Astrocyte (in vitro differentiated cells and primary cell): ENCODE results near the gene CDH5. TPM values are rescaled to one million over a fixed set of nuclear protein-coding genes. Genes with fewer than 3 reads are reported as not detected.

Experiments
- DNase-seq: peaks from one replicate; pipeline ENCODE4 v3.0.0-alpha.2; 2010; ENCODE audit warnings: low read depth
- FAIRE-seq: peaks from 2 replicates; lab custom pipeline; 2011; peaks lifted over from hg19 to GRCh38; lab: Jason Lieb, UNC
- H2AFZ ChIP-seq: 2 replicates; pipeline ENCODE4 v1.6.0; 2012; ENCODE audit warnings: low read depth, low read length, inconsistent platforms
- H3K27ac ChIP-seq: 2 replicates; pipeline ENCODE4 v1.5.1; 2011; ENCODE audit warnings: low read depth, low read length, inconsistent platforms
- H3K27me3 ChIP-seq: 2 replicates; pipeline ENCODE4 v1.6.0; 2011; ENCODE audit warnings: low read length, inconsistent platforms; ENCODE audit not compliant: insufficient read depth
- H3K36me3 ChIP-seq: 2 replicates; pipeline ENCODE4 v1.5.1; 2011; ENCODE audit warnings: low read length, inconsistent platforms; ENCODE audit not compliant: insufficient read depth
- H3K4me1 ChIP-seq: 2 replicates; pipeline ENCODE4 v1.5.1; 2011; ENCODE audit warnings: low read length, inconsistent platforms; ENCODE audit not compliant: insufficient read depth
- H3K4me2 ChIP-seq: 2 replicates; pipeline ENCODE4 v1.6.0; 2012; ENCODE audit warnings: low read length, inconsistent platforms
- H3K4me3 ChIP-seq: 2 replicates; pipeline ENCODE4 v1.5.1; 2011; ENCODE audit warnings: low read depth, mild to moderate bottlenecking, low read length, inconsistent platforms; ENCODE audit not compliant: insufficient read depth
- H3K79me2 ChIP-seq: 2 replicates; pipeline ENCODE4 v1.6.0; 2012; ENCODE audit warnings: mild to moderate bottlenecking, low read length, inconsistent platforms; ENCODE audit not compliant: insufficient read depth
- H3K9ac ChIP-seq: 2 replicates; pipeline ENCODE4 v1.6.0; 2012; ENCODE audit warnings: mild to moderate bottlenecking, low read length, inconsistent platforms
- H3K9me3 ChIP-seq: 2 replicates; pipeline ENCODE4 v1.5.1; 2012; ENCODE audit warnings: low read depth, mild to moderate bottlenecking, low read length, inconsistent platforms; ENCODE audit not compliant: insufficient read depth
- H4K20me1 ChIP-seq: 2 replicates; pipeline ENCODE4 v1.6.0; 2012; ENCODE audit warnings: low read length, inconsistent platforms; ENCODE audit not compliant: insufficient read depth
- H3K27ac Mint-ChIP-seq: one replicate; pipeline ENCODE4 v1.8.0; 2021; ENCODE audit warnings: mild to moderate bottlenecking, mixed read lengths; ENCODE audit not compliant: unreplicated experiment
- H3K27me3 Mint-ChIP-seq: one replicate; pipeline ENCODE4 v1.8.0; 2021; ENCODE audit warnings: low read depth, mixed read lengths; ENCODE audit not compliant: unreplicated experiment
- H3K36me3 Mint-ChIP-seq: one replicate; pipeline ENCODE4 v1.8.0; 2021; ENCODE audit warnings: low read depth, mixed read lengths; ENCODE audit not compliant: unreplicated experiment
- H3K4me1 Mint-ChIP-seq: one replicate; pipeline ENCODE4 v1.8.0; 2021; ENCODE audit warnings: low read depth, mixed read lengths; ENCODE audit not compliant: unreplicated experiment
- H3K4me3 Mint-ChIP-seq: one replicate; pipeline ENCODE4 v1.8.0; 2021; ENCODE audit warnings: mild to moderate bottlenecking, moderate library complexity, mixed read lengths; ENCODE audit not compliant: unreplicated experiment
- H3K9me3 Mint-ChIP-seq: one replicate; pipeline ENCODE4 v1.8.0; 2021; ENCODE audit warnings: mild to moderate bottlenecking, mixed read lengths; ENCODE audit not compliant: unreplicated experiment
- CTCF ChIP-seq: IDR thresholded peaks from 2 replicates; pipeline ENCODE4 v1.5.1; 2011; ENCODE audit warnings: low read depth, mild to moderate bottlenecking, inconsistent platforms, low read length, moderate library complexity; ENCODE audit not compliant: insufficient read depth
- EZH2 ChIP-seq: IDR thresholded peaks from 2 replicates; pipeline ENCODE4 v1.6.1; 2012; ENCODE audit warnings: mild to moderate bottlenecking, low read length, inconsistent platforms; ENCODE audit not compliant: insufficient read depth
- total RNA-seq: library from RNA; stranded (reverse); gene quantifications from 2 replicates; pipeline ENCODE4 v1.2.1, GENCODE V29; 2021

Gene CDH5
- total RNA-seq, 1 donor from 2014 or later: 0.30 TPM

- Histone ChIP-seq H3K79me2 (no peaks in the 10 kb centered on the region), H3K27ac (no peak overlapping the region), H3K9me3 (no peaks in the 10 kb centered on the region), H3K4me2 (no peak overlapping the region), H3K4me3 (no peak overlapping the region), H3K27me3 (no peaks in the 10 kb centered on the region), H2AFZ (no peak overlapping the region), H4K20me1 (no peaks in the 10 kb centered on the region), H3K36me3 (no peaks in the 10 kb centered on the region), H3K9ac (no peak overlapping the region), H3K4me1 (peaks cover 34% of the 10 kb centered on the region)
- FAIRE-seq (no peak), DNase-seq (no peak)
- H3K4me1 Mint-ChIP-seq: peaks cover 11% of the 10 kb centered on the region
- peaks cover 2% of the 10 kb centered on the region for H3K36me3 Mint-ChIP-seq
- H3K27ac Mint-ChIP-seq: no peak overlapping the region
- H3K27me3 Mint-ChIP-seq: peaks cover 20% of the 10 kb centered on the region
- no peaks in the 10 kb centered on the region for H3K9me3 Mint-ChIP-seq
- TF ChIP-seq EZH2 (no peak), CTCF (no peak)
- H3K4me3 Mint-ChIP-seq: no peak overlapping the region
Measured at GRCh38 chr16:66361604-66362135, 4.8 kb upstream of the CDH5 start.

- Mint-ChIP-seq H3K36me3 (peaks cover 2% of the 10 kb centered on the region), H3K4me1 (peaks cover 11% of the 10 kb centered on the region), H3K9me3 (no peaks in the 10 kb centered on the region), H3K27ac (no peak overlapping the region), H3K4me3 (no peak overlapping the region), H3K27me3 (peaks cover 21% of the 10 kb centered on the region)
- no peaks in the 10 kb centered on the region for H3K9me3 ChIP-seq
- H3K9ac ChIP-seq: no peak overlapping the region
- no peaks in the 10 kb centered on the region for H4K20me1 ChIP-seq
- H3K4me2 ChIP-seq: no peak overlapping the region
- H3K79me2 ChIP-seq: no peaks in the 10 kb centered on the region
- TF ChIP-seq CTCF (no peak), EZH2 (no peak)
- H3K36me3 ChIP-seq: no peaks in the 10 kb centered on the region
- H2AFZ ChIP-seq: no peak overlapping the region
- no peak overlapping the region for H3K4me3 ChIP-seq
- H3K4me1 ChIP-seq: peaks cover 31% of the 10 kb centered on the region
- no peaks in the 10 kb centered on the region for H3K27me3 ChIP-seq
- H3K27ac ChIP-seq: no peak overlapping the region
- no peak for FAIRE-seq
- no peak for DNase-seq
Measured at GRCh38 chr16:66363211-66363777, 3.2 kb upstream of the CDH5 start.
